ENCODE measurements around the gene SYCP3. TPM values are rescaled to one million over a fixed set of nuclear protein-coding genes. Genes with fewer than 3 reads are reported as not detected.
A peak's percentile ranks its signal among the peaks of the same experiment; 100 is the strongest.

The SYCP3 gene
- not detected for total RNA-seq
- long read RNA-seq = 0 reads

DNA sequence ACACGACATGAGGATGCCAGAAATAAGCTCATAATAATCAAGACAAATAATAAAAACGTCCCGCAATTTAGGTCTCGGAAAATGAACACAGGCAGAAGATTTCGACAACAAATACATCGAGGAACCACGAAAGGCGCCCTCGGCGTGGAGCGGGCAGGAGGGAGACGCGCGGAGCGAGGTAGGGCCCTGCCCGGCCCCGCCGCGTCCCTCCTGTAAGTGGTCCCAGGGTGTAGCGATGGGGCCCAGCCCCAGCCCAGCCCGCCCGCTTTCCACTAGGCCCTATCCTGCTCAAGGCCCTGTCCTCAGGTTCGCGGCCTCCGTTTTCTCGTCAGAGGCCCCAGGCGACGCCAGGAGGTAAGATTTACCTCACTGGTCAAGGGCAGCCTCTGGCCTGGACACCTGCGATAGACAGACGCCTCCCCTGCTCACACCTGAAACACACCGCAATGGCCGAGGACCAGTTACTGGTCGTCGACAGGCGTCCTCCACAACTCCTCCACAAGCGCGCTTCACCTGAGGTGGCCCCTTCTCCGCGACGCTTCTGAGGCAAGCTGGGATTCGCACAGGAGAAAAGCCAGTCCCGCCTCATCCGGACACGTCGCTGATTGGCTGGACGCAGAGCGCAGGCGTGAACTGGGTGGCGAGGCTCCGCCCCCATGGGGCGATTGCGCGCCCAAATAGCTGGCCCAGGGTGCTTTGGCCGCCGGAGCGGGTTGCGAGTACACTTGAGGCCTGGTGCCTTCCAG is at the start of gene SYCP3:
Gene SYCP3 (minus strand): TSS at position 543 of the 746 bp plus-strand sequence. CDS start 1,527 bp downstream, outside the sequence.
- intact Hi-C loops (cut with DNase I) = no loop called here
- DNase-seq = no peak
- peak; percentile 24 to 29 for ATAC-seq

DNA sequence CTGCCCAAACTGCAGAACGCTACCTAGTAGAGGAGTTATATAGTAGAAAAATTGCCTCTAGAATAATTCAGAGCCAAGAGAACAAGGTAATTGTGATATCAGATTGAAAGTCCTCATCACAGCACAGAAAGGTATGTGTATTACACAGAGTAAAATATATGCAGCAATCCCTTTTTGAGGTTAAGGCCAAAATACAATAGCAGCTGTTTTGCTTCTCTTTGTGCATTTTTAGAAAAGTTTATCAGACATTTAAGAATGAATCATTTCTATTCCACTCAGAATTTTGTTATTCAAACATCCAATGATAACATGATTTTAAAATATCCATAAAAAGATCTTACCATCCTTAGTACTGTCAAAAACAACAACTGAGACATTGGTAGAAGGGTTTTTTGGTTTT is 46.4 kb upstream of the SYCP3 start:
- ATAC-seq = no peak
- DNase-seq = no peak
- intact Hi-C loops (cut with DNase I) = no loop called here

DNA sequence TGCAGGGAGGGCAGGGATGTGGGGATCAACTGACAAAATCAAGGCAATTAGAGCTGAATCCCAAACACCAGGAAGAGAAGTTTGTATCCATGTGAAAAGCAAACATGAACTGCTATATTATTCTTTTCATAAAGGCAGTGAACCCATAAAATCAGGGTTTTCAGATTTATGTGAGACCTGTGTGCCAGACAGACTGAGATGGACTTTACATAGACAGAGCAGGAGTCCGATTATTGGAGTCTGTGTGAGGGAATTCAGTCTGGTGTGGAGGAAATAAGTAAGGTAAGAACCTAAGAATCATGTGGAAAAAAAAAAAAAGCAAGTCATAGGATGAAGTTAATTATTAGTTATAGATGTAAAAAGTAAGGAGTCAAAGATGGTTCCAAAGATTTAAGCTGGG is 45.1 kb upstream of the SYCP3 start:
- ATAC-seq (no peak), DNase-seq (no peak)
- intact Hi-C loops (cut with DNase I) = no loop called here

DNA sequence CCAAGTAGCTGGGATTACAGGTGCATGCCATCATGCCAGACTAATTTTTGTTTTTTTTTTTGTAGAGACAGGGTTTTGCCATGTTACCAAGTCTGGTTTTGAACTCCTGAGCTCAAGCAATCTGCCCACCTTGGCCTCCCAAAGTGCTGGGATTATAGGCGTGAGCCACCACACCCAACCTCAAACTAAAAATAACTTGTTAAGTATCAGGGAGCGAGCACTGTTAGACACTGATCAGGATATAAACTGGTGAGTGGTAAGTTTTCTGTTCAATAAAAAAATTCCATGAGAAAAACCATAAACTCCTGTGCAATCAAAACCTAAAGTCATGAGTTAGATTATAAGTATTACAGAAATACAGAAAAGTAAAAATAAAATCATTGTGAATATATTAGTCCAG is 44.6 kb upstream of the SYCP3 start:
- intact Hi-C loops (cut with DNase I) = no loop called here
- ATAC-seq = no peak
- no peak for DNase-seq

DNA sequence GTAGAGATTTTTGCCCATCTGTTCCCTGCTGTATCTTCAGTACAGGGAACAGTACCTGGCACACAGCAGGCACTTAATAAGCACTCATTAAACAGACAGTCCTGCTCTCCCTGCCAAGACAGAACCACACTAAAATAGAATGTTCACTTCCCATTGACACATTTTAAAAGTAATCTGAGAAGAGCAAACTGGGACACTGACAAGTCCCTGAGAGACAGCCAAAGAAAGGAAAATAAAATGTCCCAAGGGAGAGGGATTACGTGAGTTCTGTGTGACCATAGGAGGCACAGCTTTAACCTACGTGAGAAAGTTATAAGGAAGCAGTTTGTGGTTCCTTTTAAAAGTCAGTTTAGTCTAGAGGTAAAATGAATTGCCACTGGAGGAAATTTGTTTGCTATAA is 43.9 kb upstream of the SYCP3 start:
- no peak for DNase-seq
- peak; percentile 15 to 35 for ATAC-seq
- intact Hi-C loops (cut with DNase I) = no loop called here

DNA sequence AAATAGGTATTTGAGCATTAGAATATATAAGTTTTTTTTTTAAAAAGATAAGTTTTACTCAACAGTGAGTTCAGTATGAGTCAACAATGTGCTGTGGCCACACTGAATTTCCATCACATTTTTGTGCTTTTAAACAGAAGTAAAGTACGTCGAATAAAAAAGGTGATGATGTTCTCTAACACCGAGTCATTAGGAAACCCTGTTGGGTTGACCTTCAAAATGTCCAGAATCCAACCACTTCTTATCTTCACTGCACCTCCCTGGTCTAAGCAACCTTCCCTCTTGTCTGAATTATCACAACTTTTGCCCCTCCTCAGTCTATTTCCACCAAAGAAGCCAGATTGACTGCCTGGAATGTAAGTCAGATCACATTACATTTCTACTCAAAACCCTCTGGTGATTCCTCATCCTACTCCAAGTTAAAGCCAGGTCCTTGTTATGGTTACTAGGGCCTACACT is 43.0 kb upstream of the SYCP3 start:
- ATAC-seq = no peak
- intact Hi-C loops (cut with DNase I) = no loop called here

DNA sequence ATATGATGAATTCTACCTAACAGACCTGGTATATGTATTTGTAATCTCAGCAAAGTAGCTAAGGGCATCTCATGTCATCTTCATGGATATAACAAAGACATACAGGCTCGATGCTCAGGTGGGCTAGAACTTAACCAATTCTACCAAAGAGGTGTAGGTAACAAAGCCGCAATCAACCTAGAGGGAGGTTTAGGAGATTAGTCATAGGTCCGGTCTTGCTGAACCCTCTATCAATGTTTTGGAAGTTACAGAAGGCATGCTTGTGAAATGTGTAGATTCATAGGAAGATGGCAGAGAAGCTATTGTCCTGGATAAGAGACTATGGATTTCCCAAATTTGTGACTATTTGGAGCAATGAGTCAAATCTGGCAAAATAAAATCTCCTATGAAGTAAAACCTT is 42.6 kb upstream of the SYCP3 start:
- ATAC-seq (no peak), DNase-seq (no peak)
- intact Hi-C loops (cut with DNase I) = no loop called here

More for the DNA sequence above, 43.0 kb upstream of the SYCP3 start:
- no peak for DNase-seq

DNA sequence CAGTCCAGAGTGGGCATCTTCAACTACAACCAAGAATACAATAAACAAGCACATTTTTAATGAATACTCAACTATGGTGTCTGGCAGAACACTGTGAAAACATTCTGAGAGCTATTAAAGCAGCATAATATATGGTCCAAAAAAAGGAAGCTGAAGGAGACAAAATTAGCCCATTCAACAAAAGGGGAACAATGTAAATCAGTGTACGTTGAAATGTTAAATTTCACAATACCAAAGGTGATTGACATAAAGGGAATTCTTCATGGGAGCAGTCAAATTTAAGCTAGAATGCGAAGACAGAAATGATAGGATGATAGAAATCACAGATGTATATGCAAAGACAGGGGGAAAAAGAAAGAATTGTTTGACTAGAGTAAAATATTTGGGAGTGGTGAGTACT is 41.3 kb upstream of the SYCP3 start:
- intact Hi-C loops (cut with DNase I) = no loop called here
- DNase-seq (no peak), ATAC-seq (no peak)

DNA sequence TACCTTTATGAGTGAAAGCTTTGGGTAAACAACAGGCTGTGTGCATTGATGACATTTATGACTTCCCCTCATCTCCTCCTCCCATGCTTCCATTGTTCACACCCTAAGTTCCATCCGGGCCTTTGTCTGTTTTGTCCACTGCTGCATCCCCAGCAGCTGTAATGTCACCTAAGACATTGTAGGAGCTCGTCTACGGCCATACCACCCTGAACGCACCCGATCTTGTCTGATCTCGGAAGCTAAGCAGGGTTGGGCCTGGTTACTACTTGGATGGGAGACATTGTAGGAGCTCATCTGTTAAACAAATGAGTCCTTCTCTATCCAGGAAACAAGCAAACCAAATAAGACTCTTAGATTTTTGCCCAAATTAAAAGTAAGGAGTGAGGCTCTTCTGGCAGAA is 40.4 kb upstream of the SYCP3 start:
- ATAC-seq (no peak), DNase-seq (no peak)
- intact Hi-C loops (cut with DNase I) = no loop called here

DNA sequence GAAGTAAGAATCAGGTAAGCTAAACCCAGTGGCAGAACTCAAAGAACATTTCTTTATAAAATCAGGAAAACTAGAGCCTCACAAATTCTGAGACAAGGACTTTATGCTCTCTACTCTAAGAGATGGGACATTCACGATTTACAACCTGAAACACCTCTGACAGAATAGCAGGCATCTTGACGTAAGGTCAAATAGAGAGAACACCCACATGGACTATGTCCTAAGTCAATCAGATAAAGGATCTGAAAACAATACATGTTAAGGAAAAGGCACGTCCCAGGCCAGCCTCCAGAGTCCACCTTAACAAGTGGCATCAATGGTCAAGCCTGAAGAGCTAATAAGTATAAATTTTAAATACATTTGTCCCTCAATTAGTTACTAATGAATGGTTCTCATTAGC is 39.9 kb upstream of the SYCP3 start:
- ATAC-seq (no peak), DNase-seq (no peak)
- intact Hi-C loops (cut with DNase I) = no loop called here

DNA sequence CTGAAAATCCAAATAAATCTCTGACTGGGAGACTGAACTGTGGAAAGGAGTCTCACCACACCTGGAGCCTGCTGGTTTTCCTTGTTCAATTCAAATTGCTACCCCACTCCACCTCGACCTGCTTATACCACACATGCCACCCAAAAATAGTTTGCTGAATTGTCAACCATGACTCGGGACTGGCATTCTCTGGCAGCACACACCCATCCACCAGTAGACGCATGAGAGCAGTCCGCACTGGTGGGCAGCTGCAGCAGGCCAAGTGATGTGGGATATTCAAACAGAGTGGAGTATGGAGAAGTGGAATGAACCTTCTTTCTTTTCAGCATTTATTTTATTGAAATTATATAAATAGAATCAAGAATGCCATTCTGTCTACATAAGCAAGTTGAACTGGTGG is 38.7 kb upstream of the SYCP3 start:
- ATAC-seq = peak; percentile 38 to 53
- intact Hi-C loops (cut with DNase I) = no loop called here

DNA sequence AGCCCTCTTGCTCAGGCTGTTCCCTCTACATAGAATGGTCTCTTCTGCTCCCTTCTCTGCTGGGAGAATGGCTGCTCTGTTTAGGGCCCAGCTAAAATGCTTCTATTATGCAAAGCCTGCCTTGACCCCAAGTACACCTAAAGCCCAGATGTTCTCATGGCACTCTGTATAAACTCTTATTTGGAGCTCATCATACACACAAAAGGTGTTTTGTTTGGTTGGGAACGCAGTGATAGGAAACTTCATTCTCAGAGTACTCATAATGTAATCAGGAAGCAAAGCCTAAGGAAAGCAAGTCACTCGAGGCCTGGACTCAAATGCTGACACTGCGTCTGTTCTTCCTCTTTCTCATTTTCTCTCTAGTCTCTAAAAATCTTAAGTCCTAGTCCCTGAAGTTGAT is 38.2 kb upstream of the SYCP3 start:
- intact Hi-C loops (cut with DNase I) = no loop called here
- no peak for ATAC-seq
- DNase-seq = no peak

More for the DNA sequence above, 38.7 kb upstream of the SYCP3 start:
- DNase-seq = no peak

DNA sequence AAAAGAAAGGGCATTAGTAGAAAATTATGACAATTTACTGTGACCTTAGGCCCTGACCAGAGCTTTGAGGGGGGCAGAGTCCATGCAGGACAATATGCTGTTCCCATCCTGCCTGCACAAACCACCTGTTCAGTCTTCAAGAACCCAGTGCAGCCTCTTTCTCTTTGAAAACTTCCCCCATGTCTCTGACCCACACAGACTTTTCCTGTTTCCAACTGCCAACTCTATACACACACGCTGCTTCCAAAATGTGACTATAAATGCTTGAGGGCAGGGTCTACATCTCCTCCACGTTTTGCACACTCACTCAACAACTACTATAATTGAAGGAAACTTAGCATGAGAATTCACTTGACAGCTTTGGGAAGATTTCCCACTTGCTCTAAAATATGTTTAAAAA is 36.6 kb upstream of the SYCP3 start:
- intact Hi-C loops (cut with DNase I) = no loop called here
- ATAC-seq = no peak
- no peak for DNase-seq

DNA sequence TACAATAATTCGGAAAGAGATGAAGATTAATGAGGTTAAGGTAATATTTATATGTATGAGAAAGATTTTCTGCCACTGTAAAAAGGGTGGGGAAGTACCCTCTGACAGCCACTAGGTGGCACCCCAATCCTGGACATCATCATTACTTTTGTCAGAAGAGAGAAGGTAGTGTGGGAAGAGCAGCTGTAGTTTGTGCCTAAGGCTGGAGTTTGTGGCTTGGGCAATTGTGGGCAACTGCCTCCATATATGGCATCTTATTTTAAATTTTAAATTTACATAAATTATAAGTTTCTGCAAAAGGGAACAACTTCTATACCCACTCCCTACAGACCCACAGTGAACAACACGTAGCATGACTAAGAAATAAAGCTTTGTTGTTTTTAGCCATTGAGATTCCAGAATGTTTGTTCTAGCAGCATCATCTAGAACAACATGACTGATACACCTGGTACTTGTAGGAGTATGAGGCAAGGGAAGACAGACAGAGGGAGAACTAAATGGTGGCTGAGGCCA is 34.4 kb upstream of the SYCP3 start:
- peak; percentile 49 for DNase-seq
- intact Hi-C loops (cut with DNase I) = loop anchor here (2.0 to 5.0 kb wide), 3 partner anchors 57 to 67 kb away; partner anchors contain the start of gene GNPTAB (in 2 of the 2)
- ATAC-seq = peak; percentile 79 to 81

DNA sequence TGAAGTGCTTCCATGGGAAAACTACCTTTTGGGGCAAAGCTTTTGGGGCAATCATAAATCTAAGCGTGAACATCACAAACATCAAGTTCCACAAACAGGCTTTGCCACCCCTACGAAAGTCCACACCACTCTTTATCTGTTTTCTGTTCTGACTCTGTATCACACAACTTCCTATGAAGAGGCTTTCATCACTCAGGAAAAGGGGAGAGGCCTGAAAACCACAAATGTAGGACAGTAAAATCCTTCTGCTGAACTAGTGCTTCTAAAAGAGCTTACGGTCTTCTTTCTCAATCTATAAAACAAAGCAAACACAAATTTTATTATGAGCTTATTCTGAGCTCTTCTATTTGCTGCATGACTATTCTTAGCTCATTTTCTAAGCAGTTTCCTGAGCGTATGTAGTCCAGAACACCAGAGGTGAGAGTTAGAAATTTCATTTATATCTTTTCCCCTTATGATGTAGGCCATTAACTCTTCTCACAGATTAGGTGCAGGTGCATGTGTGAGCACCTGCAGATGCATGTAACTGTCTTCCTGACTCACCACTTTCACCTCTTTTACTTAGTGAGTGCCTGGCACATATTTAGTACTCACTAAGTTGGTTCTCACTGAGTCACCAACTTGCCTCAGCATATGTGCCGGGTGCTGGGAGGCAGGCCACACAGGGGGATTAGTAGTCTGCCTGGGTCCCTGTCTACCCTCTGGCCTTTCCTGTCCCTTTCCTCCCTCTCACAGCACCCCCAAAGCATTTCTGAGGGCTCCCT is 32.9 kb upstream of the SYCP3 start:
- intact Hi-C loops (cut with DNase I) = loop anchor here (2.0 to 5.0 kb wide), 3 partner anchors 59 to 69 kb away; partner anchors contain the start of gene GNPTAB (in 2 of the 2)
- DNase-seq = no peak
- ATAC-seq = no peak

DNA sequence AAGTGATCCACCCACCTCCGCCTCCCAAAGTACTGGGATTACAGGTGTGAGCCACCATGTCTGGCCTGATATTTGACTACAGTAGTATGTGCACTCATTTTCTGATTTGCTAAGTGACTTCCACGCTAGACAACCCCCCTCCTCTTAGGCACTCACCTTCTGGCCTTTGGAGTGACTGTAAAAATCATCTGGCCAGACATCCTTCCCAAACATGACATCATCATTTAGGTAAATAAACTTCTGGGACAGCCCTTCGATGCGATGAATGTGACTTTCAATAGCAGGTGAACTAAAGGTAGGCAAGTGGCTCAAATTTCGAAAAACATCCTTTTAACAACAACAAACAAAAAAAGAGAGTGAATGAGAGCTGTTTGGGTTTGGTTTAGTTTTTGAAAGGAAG is 30.6 kb upstream of the SYCP3 start:
- no peak for DNase-seq
- intact Hi-C loops (cut with DNase I) = loop anchor here in 1 of 2 donors (5.0 kb wide), 1 partner anchor 62 kb away; the partner anchor contains the start of gene GNPTAB
- ATAC-seq = no peak

DNA sequence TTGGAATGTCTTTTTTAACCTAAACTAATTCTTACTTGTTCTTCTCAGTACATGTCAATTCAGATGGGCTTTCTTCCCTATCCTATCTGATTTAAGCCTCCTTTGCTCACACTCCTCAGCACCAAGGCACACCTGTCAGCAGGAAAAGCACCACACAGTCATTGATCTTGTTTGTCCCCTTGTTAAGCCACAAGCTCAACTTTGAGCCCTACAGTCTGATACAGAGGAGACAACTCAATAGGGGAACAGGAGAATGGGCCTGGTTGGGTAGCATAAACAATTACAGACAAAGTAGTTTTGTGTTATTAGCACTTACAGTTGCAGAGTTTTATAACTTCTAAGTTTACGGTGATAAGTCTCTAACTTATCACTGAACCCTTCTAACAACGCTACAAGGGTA is 29.5 kb upstream of the SYCP3 start:
- intact Hi-C loops (cut with DNase I) = no loop called here
- ATAC-seq = no peak
- DNase-seq = no peak

DNA sequence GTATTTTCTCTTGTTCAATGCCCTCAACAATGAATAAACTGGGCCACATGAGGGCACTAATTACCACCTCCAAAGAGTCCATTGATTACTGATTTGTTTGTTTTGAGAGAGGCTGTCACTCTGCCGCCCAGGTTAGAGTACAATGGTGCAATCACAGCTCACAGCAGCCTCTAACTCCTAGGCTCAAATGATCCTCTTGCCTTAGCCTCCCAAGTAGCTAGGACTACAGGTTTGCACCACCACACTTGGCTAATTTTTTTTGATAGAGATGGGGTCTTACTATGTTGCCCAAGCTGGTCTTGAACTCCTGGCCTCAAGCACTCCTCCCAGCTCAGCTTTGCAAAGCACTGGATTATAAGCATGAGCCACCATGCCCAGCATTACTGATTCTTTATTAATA is 28.3 kb upstream of the SYCP3 start:
- no peak for ATAC-seq
- intact Hi-C loops (cut with DNase I) = no loop called here
- DNase-seq = no peak

DNA sequence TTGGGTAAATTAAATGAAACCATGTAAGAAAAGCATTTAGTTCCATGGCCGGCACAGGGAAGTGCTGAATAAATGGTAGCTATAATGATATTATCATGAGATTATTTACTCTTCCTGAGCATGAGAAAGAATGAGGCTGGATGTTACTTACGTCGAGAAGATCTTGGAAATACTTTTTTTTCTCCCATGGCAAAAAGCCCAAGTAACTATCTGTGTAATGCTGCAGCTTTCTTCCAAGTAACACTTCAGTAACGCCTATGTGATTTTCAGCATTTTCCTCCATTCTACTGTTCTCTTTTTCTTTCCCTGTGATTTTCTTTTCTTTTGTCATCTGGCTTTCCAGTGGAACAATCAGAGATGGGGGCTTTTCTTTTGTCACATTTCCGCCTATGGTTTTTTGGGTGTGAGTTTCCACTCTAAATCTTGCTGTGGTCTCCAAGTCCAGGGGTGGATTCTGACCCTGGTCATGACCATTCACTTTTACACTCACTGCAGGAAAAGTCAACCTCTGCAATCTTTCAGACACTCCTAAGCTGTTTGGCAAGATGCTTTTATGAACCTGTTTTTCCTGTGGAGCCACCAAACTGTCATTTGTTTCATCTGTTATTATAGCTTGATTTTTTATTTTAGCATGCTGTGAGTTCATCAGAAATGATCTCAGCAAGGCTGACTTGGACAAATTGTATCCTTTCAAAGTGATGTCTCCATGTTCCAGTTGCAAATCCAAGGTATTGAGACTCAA is 25.0 kb upstream of the SYCP3 start:
- ATAC-seq (peak in 1 of 2 donors; percentile 16), DNase-seq (no peak)
- intact Hi-C loops (cut with DNase I) = no loop called here

Data from left cardiac atrium (tissue), 4 donors.